HEK293 (cell line): ENCODE measurements around the gene KIAA1755.

Experiments used
- OVOL3 ChIP-seq: fragments of 450-650 bp; formaldehyde crosslinking; IDR thresholded peaks from 2 replicates; pipeline ENCODE4 v1.5.1; 2016; ENCODE audit warnings: missing biosample characterization, missing genetic modification characterization
- PRDM10 ChIP-seq: fragments of 450-650 bp; formaldehyde crosslinking; IDR thresholded peaks from 2 replicates; pipeline ENCODE4 v1.5.1; 2016; ENCODE audit warnings: missing biosample characterization, missing genetic modification characterization
- ZNF274 ChIP-seq, 2 experiments: fragments of 200-500 bp in 1 of 2; fragments of 450-650 bp in 1 of 2; sonication (Bioruptor generic) in 1 of 2; formaldehyde crosslinking in 1 of 2; IDR thresholded peaks; 2 replicates each; pipeline versions ENCODE4 v1.5.1 to v1.6.1; 2014 to 2016; ENCODE audit warnings: borderline replicate concordance in 1 of 2, inconsistent platforms in 1 of 2, low read length in 1 of 2, missing biosample characterization in 1 of 2, missing genetic modification characterization in 1 of 2
- TF ChIP-seq, protein P1 (sequence below): fragments of 450-650 bp; formaldehyde crosslinking; IDR thresholded peaks from 2 replicates; pipeline ENCODE4; 2016; ENCODE audit warnings: missing biosample characterization, missing genetic modification characterization
- TF ChIP-seq, protein P2 (sequence below): fragments of 450-650 bp; formaldehyde crosslinking; IDR thresholded peaks from 2 replicates; pipeline ENCODE4 v1.5.1; 2016; ENCODE audit warnings: missing biosample characterization, missing genetic modification characterization

DNA sequence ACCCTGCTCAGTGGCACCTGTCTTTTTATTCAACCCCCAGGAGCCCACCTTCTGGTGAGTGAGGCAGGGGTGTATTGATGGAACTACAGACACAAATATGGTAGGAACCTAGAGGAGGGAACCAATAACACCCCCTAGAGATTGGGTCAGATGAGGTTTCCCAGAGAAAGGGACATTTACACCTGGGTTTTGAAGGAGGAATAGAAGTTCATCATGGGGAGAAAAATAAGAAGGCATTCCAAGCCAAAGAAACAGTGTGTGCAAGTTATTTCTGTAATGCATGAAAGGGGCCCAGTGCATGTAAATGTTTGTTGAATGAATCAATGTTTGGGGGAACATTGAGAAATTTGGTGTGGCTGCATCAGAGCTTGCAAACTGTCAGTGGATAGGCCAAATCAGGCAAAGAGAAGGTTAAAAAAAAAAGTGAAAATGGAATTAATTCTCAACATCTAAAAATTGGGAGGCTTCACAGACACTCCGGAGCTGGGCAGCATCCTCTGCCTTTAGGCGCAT lies 11.1 kb upstream of the KIAA1755 start:
- TF ChIP-seq, protein P1, sequence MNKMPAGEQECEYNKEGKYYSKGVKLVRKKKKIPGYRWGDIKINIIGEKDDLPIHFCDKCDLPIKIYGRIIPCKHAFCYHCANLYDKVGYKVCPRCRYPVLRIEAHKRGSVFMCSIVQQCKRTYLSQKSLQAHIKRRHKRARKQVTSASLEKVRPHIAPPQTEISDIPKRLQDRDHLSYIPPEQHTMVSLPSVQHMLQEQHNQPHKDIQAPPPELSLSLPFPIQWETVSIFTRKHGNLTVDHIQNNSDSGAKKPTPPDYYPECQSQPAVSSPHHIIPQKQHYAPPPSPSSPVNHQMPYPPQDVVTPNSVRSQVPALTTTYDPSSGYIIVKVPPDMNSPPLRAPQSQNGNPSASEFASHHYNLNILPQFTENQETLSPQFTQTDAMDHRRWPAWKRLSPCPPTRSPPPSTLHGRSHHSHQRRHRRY (tag by site-specific recombination): no peak
- no peak for TF ChIP-seq ZNF274 (IDR thresholded peaks at IDR 0.05; ENCODE audit: low read length)
- no peak for TF ChIP-seq ZNF274 (tag by site-specific recombination; IDR thresholded peaks at IDR 0.05; ENCODE audit: borderline replicate concordance)
- TF ChIP-seq PRDM10 (tag by site-specific recombination): no peak
- TF ChIP-seq, protein P2, sequence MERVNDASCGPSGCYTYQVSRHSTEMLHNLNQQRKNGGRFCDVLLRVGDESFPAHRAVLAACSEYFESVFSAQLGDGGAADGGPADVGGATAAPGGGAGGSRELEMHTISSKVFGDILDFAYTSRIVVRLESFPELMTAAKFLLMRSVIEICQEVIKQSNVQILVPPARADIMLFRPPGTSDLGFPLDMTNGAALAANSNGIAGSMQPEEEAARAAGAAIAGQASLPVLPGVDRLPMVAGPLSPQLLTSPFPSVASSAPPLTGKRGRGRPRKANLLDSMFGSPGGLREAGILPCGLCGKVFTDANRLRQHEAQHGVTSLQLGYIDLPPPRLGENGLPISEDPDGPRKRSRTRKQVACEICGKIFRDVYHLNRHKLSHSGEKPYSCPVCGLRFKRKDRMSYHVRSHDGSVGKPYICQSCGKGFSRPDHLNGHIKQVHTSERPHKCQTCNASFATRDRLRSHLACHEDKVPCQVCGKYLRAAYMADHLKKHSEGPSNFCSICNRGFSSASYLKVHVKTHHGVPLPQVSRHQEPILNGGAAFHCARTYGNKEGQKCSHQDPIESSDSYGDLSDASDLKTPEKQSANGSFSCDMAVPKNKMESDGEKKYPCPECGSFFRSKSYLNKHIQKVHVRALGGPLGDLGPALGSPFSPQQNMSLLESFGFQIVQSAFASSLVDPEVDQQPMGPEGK: no peak
- no peak for TF ChIP-seq OVOL3
